GM21390 (cell line): ENCODE results near the gene DEPDC7.
"Not testable (repeated sequence)": the region's sequence is repeated elsewhere in the genome, so short reads cannot be mapped to it uniquely, and the experiment has no call there.

Source experiments
- ATAC-seq: cut with Tn5 transposase; IDR thresholded peaks from one replicate; pipeline ENCODE4 v1.9.1; 2021; ENCODE audit not compliant: unreplicated experiment

DEPDC7 gene

GRCh38 chr11:33015621-33016551 lies at the start of gene DEPDC7:
Gene DEPDC7 (plus strand): TSS chr11:33015878. CDS start chr11:33015956, 78 bp downstream.
- ATAC-seq, result peak; percentile 76

DNA sequence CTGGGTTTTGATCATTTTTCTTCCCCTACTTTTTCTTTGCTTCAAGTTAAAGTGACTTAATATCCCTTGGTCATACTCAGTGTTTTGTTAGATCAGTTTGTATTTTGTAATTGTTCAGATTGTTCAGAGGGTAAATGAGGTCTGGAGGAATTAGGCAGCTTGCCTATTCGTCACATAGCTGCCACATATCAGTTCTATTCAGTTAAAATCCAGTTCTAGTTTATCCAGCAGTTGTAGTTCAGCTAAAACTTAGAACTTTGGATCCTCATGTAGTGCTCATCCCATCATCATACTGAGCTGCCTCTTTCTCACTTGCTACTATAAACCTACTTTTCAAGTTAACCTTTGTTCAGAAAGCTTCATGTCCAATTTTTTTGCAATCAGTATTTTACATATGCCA lies 47.1 kb upstream of the DEPDC7 start:
- ATAC-seq, result no peak

DNA sequence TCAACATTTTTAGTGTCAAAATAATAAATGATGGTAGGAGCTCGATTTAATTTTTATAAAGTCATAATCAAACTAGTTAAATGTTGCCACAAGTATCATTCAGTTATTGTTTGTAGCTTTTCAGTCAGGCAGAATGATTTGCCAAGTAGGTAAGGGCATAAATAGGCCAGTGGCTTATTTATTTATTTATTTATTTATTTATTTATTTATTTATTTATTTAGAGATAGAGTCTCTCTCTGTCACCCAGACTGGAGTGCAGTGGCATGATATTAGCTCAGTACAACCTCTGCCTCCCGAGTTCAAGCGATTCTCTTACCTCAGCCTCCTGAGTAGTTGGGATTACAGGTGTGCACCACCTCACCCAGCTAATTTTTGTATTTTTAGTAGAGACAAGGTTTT lies 43.4 kb upstream of the DEPDC7 start:
- ATAC-seq, result not testable (repeated sequence)

DNA sequence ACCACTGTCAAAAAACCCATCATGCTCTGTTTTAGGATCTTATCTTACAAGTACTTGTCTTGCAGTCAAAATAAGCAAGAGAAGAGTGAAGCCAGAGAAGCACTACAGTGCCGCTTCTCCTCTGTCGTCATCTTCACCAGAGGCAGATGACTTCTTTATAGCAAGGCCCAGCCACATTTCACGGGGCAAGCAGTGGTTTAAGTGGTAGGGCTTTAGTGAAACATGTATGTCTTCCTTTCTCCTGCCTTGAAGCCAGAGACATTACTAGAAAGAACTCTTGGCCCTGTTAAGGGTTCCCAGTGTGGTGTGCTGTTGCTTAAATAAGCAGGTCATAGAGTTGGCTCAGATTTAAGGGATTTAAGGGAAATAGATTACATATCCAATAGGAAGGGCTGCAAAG lies 42.9 kb upstream of the DEPDC7 start:
- no peak for ATAC-seq

GRCh38 chr11:32982626-32983025 lies 33.1 kb upstream of the DEPDC7 start:
- ATAC-seq, result no peak

GRCh38 chr11:32983506-32983905 lies 32.2 kb upstream of the DEPDC7 start:
- no peak for ATAC-seq

DNA sequence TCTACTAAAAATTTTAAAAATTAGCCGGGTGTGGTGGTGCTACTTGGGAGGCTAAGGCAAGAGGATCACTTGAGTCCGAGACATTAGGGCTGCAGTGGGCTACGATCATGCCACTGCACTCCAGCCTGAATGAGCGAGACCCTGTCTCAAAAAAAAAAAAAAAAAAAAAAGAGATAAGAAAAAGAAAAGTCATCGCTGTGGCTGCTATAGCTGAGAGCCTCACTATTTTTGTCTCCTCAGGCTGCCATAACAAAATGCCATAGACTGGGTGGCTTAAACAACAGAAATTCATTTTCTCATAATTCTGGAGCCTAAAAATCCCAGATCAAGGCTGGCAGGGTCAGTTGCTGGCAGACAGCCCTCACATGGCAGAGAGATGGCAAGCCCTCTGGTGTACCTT lies 30.1 kb upstream of the DEPDC7 start:
- ATAC-seq, result no peak

DNA sequence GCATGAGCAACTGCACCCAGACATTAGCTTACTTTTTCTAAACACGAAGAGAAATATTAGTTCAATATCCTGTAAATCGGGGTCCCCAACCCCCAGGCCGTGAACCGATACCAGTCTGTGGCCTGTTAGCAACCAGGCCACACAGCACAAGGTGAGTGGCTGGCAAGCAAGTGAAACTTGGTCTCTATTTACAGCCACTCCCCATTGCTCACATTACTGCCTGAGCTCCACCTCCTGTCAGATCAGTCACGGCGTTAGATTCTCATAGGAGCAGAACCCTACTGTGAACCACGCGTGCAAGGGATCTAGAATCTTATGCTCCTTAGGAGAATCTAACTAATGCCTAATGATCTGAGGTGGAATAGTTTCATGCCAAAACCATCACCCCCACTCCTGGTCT lies 27.8 kb upstream of the DEPDC7 start:
- ATAC-seq, result no peak

DNA sequence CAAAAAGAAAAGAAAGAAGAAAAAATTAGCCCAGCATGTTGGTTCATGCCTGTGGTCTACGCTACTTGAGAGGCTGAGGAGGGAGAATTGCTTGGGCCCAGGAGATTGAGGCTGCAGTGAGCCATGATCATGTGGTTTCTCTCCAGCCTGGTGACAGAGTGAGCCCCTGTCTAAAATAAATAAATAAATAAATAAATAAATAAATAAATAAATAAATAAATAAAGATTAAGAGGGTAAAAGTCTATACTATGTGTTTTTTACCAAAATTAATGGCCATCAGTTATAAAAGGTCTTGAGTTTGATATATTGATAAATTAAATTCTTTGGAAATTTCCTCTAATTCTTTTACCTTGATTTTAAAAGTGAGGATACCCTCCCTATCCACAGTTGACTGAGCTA lies 25.2 kb upstream of the DEPDC7 start:
- ATAC-seq, result no peak

- no peak for ATAC-seq
These were observed 24.3 kb upstream of the DEPDC7 start for GRCh38 chr11:32991427-32991826.

- no peak for ATAC-seq
These were observed 23.8 kb upstream of the DEPDC7 start for GRCh38 chr11:32991898-32992297.

DNA sequence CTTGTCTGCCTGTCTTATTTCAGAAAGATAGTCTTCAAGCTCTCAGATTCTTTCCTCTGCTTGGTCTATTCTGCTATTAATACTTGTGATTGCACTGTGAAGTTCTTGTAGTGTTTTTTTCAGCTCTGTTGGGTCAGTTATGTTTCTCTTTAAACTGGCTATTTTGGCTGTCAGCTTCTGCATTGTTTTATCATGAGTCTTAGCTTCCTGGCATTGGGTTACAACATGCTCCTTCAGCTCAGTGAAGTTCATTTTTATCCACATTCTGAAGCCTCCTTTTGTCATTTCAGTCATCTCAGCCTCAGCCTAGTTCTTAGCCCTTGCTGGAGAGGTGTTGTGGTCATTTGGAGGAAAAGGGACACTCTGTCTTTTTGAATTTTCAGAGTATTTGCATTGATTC lies 15.5 kb upstream of the DEPDC7 start:
- ATAC-seq, result no peak

DNA sequence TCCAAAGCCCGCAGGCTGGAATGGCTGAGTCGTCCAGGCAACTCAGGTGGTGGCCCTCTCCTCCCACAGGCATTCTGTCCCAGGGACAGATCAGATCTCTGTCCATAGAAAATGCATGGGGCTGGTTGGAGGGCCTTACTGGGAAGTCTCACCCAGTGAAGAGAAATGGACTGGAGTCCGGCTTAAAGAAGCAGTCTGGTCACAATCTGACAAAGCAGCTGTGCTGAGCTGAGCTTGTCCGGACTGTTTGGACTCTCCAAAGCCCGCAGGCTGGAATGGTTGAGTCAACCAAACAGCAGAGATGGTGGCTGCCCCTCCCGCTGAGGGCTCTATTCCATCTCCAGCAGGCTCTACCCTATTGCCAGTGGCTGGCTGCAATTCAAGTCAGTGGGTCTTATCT lies 14.4 kb upstream of the DEPDC7 start:
- no peak for ATAC-seq

- no peak for ATAC-seq
These were observed 13.7 kb upstream of the DEPDC7 start for GRCh38 chr11:33001751-33002542.

DNA sequence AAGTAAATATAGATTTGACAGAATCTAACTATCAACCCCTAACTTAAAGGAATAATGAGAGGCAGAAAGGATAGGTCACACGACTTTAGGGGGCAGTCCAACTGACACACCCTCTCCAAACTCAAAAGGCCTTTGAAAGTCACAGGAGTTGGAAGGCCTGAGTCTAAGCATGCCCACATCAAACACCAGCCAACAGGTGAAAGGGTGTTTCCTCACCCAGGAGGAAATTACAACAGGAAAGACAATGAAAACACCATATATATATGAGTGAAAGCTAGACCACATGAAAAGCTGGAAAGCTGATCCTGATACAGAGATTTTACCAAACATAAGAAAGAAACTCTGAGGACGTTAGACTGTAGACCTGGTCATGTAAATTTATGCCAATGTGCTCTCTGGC lies 10.5 kb upstream of the DEPDC7 start:
- ATAC-seq, result no peak

DNA sequence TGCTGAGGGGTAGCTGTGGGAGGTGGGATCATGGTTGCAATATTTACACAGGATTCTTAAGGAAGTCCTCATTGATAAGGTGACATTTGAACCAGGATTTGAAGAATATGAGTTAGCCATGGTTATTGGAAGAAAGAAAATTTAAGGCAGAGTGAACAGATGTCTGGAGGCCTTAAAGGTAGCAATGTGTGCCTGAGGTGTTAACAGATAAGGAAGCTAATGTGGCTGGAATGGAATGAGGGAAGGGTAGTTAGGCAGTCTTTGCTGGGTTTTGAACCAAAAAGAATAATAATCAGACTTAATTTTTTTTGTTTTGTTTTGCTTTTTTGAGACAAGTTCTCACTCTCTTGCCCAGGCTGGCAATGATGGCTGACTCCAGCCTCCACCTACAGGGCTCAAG lies 9.7 kb upstream of the DEPDC7 start:
- no peak for ATAC-seq

- no peak for ATAC-seq
These were observed 1.9 kb upstream of the DEPDC7 start for GRCh38 chr11:33013755-33014154.

- ATAC-seq, result no peak
These were observed 976 bp downstream of the DEPDC7 start for GRCh38 chr11:33016654-33017053.

DNA sequence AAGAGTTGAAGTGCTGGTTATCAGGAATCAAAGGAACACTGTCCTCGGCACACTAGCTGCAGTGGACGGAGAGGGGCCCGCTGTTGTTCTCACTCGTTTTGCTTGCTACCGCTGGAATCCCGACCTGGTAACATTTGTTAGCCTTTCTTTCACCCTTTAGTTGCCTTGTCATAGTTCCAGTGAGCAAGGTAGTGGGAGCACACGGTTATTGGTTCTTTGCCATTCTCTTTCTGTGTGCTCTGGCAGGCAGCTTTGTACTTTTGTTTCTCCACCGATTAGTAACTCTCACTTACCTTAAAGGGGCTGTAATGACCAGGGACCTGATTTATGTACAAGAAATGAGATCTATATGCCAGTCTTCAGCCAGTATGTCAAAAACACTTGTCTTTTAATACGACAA lies 1.8 kb downstream of the DEPDC7 start:
- no peak for ATAC-seq

DNA sequence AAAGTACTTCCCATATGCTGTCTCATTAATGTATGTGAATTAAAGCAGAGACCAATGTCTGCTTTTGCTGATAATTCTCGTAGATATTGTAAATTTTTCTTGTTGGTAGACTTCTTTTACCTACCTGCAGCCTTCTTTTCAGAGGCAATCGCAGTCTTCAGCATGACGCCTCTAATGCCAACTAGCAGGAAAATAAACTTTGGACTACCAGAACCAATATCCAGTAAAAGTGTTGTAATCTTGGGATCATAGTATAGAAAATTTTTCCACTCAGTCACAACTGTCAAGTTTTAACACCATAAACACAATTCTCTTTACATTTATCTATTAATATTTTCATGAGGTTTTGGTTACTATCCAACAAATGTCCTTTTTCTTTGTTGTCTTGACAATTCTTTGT lies 2.3 kb downstream of the DEPDC7 start:
- no peak for ATAC-seq

DNA sequence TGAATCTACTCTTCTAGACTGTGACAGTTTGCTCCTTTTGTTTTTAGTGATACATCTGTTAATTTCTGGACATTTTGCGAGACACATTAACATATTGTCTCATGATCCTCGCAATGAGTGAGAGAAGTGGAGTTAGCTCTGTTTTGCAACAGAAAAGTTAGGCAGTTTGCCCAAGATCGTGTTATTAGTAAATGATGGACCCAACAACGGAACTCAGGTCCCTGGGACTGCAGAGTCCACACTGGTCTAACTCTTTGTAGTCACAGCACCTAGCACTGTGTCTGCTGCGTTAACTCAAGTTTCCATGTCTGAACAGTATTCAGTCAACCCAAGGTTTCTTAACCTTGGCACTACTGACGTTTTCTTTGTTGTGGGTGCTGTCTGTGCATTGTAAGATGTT lies 3.2 kb downstream of the DEPDC7 start:
- no peak for ATAC-seq

GRCh38 chr11:33021501-33021900 lies 5.8 kb downstream of the DEPDC7 start:
- ATAC-seq, result no peak
